ENCODE results near the gene PAX6. TPM values are rescaled to one million over a fixed set of nuclear protein-coding genes. Genes with fewer than 3 reads are reported as not detected.

The PAX6 gene
- total and polyA plus RNA-seq, 2 of the 4 experiments (the other 2 are of a cell fraction): not detected

GRCh38 chr11:31783252-31783651 lies 27.9 kb downstream of the PAX6 start:
- no peak overlapping the region for H4K8ac ChIP-seq (ENCODE audit: low read depth in 2 of 2, low read length in 2 of 2)
- WGBS, 2 experiments (ENCODE audit: extremely low coverage in 2 of 2, insufficient read length in 1 of 2): 95% methylated on average over 4 of the region's 6 CpGs; no CpG with 5 or more reads in 1 of the 2 experiments
- DNase-seq (no peak), ATAC-seq (ENCODE audit: low read depth) (no peak)
- H3K27ac ChIP-seq (ENCODE audit: insufficient read depth, low read length): no peak overlapping the region
- no peaks in the 10 kb centered on the region for H3K79me1 ChIP-seq (ENCODE audit: low read depth in 1 of 2, low read length in 2 of 2)
- H2BK120ac ChIP-seq (ENCODE audit: low read depth, low read length): no peak overlapping the region
- H3K27me3 ChIP-seq (ENCODE audit: control insufficient read depth, insufficient read depth, low read length): no peaks in the 10 kb centered on the region
- H2BK20ac ChIP-seq (ENCODE audit: low read depth, low read length): no peak overlapping the region
- H2AK9ac ChIP-seq (replicated peaks; ENCODE audit: low read depth, low read length, poor library complexity): no peak overlapping the region
- H3K14ac ChIP-seq (replicated peaks; ENCODE audit: low read depth, low read length): no peak overlapping the region
- H3K18ac ChIP-seq (ENCODE audit: low read depth, low read length): no peak overlapping the region
- H4K20me1 ChIP-seq (ENCODE audit: insufficient read depth, low read length): no peaks in the 10 kb centered on the region
- ChIA-PET POLR2A (ENCODE audit: unreplicated experiment) (no interaction called here), CTCF (no interaction called here)
- no peak overlapping the region for H2BK15ac ChIP-seq (ENCODE audit: low read depth, low read length)
- dilution Hi-C loops (cut with HindIII; ENCODE audit: low sequenced_read_pairs, unreplicated experiment) (no loop called here), in situ Hi-C loops (cut with MboI; ENCODE audit: low sequenced_read_pairs) (no loop called here), intact Hi-C loops (cut with micrococcal nuclease) (loop anchor here (10.0 kb wide), 1 partner anchor 758 kb away; no protein-coding TSS in a partner anchor)
- H3K23ac ChIP-seq (ENCODE audit: low read depth, low read length): no peak overlapping the region
- no peak overlapping the region for H2BK5ac ChIP-seq (ENCODE audit: low read depth, low read length, poor library complexity, severe bottlenecking)
- H2AK5ac ChIP-seq (ENCODE audit: low read depth, low read length): no peak overlapping the region
- H3K9me3 ChIP-seq (ENCODE audit: control insufficient read depth, insufficient read depth, low read length): no peaks in the 10 kb centered on the region
- peaks cover 5% of the 10 kb centered on the region; the same call in 1 of the 2 replicates for H3K9me1 ChIP-seq (ENCODE audit: insufficient read depth, low read length)
- BruUV-seq (replicated peaks): no TSS peak
- no peak overlapping the region for H3K4me3 ChIP-seq (ENCODE audit: insufficient read depth, low read depth, low read length)
- no peak overlapping the region for H2AFZ ChIP-seq (replicated peaks; ENCODE audit: low read length, poor library complexity)
- no peak overlapping the region for H3K4me2 ChIP-seq (ENCODE audit: low read depth, low read length)
- no peak overlapping the region for H3K9ac ChIP-seq (ENCODE audit: low read depth, low read length)
- H3K4me1 ChIP-seq (ENCODE audit: control insufficient read depth, insufficient read depth, low read length): peaks cover 3% of the 10 kb centered on the region
- H4K5ac ChIP-seq (ENCODE audit: low read depth, low read length): no peak overlapping the region
- TF ChIP-seq NFE2L2 (IDR thresholded peaks at IDR 0.05; ENCODE audit: low read depth, low read length) (no peak), POLR2A (IDR thresholded peaks at IDR 0.05; ENCODE audit: low read depth, low read length) (no peak), CTCF (conservative IDR thresholded peaks at IDR 0.05; ENCODE audit: low read depth, low read length) (no peak), MAFK (IDR thresholded peaks at IDR 0.05; ENCODE audit: low read depth, low read length) (no peak), CEBPB (IDR thresholded peaks at IDR 0.05; ENCODE audit: low read depth, low read length) (no peak), RFX5 (IDR thresholded peaks at IDR 0.05; ENCODE audit: low read depth, low read length) (no peak)
- no peak overlapping the region for H3K56ac ChIP-seq (ENCODE audit: extremely low read depth, insufficient read depth, low read length)
- no peak overlapping the region for H3K4ac ChIP-seq (ENCODE audit: low read depth, low read length)
- H4K91ac ChIP-seq (ENCODE audit: insufficient read depth, low read depth, low read length): no peak overlapping the region
- H3K36me3 ChIP-seq (ENCODE audit: control insufficient read depth, insufficient read depth, low read length): no peaks in the 10 kb centered on the region

Data from IMR-90 (cell line).